Stimulated activated CD4-positive, alpha-beta T cell treated with anti-CD3 and anti-CD28 coated beads, Interleukin-2, amount 100 ng/mL, for 24 hours (primary cell): Measurements from ENCODE around the gene COX8A.
"Not testable (repeated sequence)": the region's sequence is repeated elsewhere in the genome, so short reads cannot be mapped to it uniquely, and the experiment has no call there.

Experiments
- DNase-seq, 2 donors: peaks; one replicate each; pipeline ENCODE4 v3.0.0-alpha.2; 2020

Gene COX8A, protein sequence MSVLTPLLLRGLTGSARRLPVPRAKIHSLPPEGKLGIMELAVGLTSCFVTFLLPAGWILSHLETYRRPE

DNA sequence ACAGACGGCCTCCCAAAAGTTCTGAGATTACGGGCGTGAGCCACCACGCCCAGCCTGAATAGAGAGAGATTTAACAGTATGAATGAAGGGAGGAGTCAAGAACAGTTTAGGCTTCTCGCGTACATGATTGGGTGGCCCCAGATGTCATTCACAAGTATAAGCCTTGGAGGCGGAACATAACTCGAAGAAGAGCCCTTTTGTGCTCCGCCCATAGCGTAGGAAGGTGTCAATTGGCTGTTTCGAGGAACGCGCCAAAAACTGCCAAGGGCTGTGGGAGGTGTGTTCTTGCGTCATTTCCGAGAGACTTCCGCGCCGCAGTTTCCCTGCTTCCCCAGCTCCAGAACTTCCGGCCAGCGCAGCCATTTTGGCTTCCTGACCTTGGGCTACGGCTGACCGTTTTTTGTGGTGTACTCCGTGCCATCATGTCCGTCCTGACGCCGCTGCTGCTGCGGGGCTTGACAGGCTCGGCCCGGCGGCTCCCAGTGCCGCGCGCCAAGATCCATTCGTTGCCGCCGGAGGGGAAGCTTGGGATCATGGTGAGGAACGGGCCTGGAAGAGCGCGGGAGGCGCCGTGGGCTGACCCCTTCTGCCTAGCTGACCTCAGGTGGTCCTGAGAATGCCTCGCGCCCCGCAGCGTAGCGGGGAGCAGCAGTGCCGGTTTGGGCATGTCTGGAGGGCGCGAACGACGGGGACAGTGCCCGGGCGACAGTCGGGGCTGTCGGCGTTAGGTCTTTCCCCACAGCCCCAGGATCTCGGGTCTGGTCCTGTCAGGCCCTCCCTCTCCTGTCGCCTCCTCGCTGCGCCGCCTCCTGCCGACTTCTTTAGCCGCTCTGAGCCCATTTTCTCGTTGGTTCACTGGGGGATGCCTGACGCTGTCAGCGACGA is at the start of gene COX8A:
Gene COX8A, plus strand, starts transcription at position 362 of the 885 bp plus-strand sequence. Its CDS starts 61 bp downstream, at position 423.
- DNase-seq, result peak; percentile 92 to 95

DNA sequence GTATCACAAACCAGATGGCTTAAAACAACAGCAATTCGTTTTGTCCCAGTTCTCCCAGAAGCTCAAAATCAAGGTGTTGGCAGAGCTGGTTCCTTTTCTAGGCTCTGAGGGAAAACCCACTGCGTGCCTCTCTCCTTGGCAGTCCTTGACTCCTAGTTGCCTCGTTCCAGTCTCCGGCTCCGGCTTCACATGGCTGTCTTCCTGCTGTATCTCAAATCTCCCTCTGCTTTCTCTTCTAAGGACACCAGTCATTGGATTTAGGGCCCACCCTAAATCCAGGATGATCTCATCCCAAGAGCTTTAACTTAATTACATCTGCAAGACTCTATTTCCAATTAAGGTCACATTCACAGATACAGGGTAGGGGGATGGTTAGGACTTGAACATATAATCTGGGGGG is 44.8 kb upstream of the COX8A start:
- no peak for DNase-seq

DNA sequence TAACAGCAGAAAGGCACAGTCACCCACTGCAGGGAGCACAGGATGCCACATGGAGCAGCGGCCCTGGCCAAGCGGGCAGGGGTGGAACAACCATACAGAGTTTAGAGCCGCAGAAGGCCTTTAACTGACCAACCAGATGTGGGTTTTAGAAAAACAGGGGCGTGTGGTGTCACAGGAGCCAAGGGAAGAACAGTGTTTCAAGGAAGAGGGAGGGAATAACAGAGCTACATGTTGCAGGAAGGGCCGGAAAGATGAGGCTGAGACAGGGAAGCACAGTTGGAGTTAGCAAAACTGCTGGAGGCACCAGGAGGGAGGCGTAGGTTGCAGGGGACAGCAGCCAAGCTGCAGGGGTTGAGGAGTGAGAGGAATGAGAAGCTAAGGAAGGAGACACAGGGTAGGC is 43.4 kb upstream of the COX8A start:
- no peak for DNase-seq

DNA sequence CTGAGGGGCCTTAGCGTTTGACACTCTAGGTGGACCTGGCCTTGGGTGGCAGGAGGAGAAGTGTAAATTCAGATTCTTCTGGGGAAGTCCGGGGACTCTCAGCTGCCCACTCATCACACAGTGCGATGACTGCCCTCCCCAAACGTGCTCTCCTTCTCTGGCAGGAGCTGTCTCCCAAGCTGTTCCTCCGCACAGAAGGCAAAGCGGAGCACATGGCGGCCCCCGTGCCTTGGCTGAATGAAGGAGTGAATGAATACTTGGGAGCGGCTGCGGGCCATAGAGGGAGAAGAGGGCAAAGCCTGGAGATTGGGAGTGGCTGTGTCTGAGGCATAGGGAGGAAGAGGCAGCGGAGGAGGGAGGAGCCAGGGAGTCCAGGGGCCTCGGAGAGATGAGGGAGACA is 42.5 kb upstream of the COX8A start:
- no peak for DNase-seq

DNA sequence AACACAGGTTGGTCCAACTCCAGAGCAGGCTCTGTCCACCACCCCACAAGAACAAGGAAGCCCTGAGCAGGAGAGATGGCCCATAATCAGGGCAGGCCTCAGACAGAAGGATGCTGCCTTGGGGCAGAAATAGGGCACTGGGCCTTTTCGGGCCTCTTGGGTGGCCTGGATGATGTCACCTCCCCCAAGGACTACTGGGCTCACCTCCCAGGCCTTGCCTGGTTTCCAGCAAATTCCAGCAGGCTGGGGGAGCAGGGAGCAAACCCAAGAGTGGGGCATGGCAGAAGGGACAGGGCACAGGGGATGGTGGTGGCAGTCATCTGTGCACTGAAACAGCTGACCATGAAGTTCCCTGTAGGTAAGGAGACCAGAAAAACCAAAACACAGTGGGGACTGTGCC is 41.0 kb upstream of the COX8A start:
- DNase-seq, result no peak

DNA sequence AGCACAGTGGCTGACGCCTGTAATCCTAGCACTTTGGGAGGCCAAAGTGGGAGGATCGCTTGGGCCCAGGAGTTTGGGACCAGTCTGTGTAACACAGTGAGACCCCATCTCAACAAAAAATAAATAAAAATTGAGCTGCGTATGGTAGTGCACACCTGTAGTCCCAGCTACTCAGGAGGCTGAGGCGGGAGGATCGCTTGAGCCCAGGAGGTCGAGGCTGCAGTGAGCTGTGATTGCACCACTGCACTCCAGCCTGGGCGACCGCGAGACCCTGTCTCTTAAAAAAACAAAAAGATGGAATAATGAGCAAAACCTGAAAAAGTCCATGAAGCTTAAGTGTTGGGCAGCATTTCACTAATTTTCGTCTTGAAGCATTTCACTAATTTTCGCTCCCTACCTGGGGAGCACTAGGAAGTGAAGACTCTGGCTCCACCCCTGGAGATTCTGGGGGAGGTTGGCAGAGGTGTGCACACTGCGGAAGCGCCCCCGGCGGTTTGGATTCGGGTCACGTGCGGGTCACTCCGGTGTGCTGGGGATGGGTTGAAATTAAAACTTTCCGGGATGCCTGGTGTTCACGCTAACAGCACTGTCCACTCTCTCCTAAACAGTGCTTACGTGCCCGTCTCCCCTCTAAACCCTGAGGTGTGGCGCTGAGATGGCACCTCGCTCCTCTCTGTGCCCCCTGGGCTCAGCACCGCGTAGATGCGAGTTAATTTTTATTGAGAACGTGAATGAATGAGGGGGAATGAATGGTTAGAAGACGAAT is 36.5 kb upstream of the COX8A start:
- DNase-seq, result peak in 1 of 2 donors; percentile 44

DNA sequence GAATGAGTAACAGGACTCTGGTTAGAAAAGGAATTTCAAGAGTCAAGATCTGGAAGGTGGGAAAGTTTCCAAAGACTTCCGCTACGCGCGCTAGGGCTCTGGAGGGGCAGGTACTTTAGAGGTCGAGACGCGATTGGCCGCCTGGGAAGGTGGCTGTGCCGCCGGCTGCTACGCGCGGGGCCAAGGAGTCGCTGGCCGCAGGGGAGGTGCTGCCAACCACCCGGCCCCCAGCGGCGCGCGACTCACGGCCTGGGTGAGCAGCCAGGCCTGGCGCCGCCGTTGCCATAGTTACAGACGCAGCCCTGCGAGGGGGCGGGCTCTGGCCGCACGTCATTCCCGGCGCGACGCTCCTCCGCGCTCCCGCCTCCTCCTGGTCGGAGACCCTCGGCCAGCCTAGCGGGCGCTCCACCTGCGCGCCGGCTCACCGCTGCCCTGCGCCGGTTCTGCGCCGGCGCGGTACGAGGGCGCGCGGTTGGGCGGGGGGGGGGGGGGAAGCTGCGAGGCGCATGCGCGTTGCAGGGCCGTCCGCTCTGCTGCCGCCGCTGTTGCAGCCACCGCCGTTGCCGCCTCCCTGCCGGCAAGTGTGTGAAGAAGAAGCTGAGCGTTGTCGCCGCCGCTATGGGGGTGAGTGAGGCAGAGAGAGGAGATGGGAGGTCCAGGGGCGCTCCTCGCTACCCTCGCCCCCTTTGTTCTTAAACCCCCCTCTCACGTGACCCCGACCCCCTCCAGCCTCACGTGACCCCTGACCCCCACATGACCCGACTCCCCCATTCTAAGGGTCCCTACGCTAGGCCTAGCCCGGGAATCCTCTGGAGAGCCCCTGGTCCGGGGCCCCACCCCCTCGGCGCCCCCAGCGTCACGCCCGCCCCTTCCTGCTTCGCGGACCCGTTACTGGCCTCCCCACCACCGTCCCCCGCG is 35.7 kb upstream of the COX8A start, which contains the start of gene NAA40:
Gene NAA40, plus strand, starts transcription at position 524 of the 918 bp plus-strand sequence. Its CDS starts 95 bp downstream, at position 619.
- DNase-seq, result peak; percentile 92 to 95

DNA sequence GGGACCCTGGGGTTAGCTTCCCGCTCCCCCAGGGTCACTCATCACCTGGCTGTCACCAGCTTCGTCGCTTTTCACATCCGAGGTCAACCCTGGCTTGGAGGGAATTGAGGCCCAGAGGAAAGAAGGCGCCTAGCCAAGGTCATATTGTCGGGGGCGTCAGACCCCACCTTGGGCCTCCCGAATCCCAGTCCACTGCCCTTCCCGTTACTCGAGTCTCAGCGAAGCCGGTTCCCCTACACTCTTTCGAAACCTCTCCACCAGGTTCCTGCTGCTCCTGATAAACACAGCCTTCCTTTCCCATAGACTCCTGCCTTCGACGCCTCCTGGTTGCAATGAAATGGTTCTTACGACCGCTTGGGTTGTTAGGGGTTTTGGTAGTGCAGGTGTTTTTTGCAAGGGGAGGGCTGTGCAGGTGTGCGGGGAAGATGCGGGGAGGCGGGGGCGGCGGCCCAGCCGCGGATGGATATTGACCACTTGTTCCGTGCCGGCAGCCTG is 35.0 kb upstream of the COX8A start:
- DNase-seq, result no peak

DNA sequence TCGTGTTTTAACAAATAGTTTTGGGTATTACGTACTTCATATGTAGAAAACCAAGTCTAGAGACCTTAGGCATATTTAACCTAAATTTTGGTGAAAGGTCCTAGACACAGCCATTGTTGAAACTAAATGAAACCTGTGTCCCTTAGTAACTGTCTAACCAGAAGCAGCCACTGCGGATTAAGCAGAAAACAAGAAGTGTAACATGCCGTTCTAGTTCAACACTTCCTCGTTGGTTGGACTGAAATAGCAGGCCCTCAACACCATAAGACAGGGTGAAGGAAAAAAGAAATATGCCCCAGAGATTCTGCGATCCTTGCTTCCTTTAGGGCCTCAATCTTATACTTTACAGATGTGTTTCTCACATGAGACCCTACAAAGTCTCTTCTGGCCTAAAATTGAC is 33.6 kb upstream of the COX8A start:
- DNase-seq, result no peak

DNA sequence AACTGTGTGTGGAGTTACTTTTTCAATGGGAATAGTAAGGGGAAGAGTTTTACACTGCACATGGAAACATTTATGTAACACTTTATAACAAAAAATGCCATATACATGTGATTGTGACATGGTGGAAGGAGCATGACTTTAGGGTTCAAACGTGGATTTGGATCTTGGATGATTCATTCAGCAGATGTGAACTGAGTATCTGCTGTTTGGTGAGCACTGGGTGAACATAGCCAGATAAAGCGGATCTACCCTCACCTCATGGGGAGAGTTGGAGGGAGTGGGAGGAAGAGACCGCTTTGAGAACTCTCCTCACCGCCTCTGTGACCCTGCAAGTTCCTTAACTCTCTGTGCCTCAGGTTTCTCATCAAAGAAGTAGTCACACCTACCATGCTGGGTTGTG is 32.5 kb upstream of the COX8A start:
- no peak for DNase-seq

DNA sequence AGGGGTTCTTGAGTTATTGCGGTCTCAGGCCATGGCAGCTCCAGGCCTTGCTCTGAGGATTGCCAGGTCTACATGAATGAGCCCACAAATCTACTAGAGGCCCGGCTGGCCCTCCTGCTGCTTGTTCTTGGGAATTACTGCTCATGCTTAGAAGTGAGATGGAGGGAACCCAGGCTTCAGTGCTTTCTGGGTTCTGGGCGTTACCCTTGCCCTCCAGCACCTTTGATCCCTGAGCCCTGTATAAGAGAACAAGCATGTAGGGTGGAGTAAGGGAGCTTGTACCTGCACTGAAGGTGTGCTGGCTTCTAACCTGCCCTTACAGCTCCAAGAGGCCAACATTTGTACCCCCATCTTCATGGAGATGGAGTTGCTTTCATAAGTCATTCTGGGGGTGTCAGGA is 31.6 kb upstream of the COX8A start:
- DNase-seq, result no peak

DNA sequence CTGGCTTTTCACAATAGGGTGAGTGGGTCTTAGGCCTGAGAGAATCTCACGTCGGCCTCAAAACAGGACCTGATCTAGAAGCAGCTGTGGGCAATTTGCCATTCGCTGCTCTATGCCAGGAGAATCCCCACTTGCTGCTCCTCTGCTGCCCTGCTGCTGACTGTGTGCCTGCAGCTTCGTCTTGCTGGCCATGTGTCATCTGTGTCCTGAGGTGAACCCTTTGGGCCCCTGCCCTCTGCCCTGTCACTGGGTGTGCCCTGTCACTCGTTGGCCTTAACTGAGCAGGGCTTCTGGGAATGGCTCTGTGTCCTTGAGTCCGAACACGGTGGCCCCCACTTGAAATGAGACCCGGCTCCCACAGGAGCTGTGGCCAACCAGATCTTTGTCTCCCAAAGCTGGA is 29.4 kb upstream of the COX8A start:
- DNase-seq, result no peak

DNA sequence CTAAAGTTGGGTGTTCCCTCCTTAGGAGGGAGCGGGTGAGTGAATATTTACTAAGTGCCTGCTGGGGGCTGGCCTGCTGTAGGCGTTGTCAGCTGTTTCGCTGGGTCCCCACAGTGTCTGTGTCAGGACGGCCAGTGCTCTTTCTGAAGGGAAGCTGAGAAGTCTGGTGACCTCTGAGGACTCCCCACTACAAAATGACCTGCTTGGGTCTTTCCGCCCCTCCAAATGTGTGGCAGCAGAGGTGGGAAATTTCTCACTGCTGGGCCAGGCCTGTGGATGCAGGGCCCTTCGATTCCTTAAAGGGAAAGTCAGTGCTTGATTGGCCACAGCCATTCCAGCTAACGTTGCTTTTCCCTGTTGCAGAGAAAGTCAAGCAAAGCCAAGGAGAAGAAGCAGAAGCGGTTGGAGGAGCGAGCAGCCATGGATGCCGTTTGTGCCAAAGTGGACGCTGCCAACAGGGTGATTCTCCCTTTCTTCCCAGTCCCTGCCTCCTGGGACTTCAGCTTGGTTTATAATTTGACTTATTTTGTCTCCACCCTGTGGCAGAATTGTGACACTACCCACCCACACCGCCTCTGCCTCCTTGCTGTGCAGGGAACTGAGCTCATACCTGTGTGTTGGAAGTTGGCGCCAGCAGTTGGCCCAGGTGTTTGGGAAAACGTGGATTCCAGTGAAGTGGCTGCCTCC is 28.8 kb upstream of the COX8A start:
- peak; percentile 52 to 56 for DNase-seq

DNA sequence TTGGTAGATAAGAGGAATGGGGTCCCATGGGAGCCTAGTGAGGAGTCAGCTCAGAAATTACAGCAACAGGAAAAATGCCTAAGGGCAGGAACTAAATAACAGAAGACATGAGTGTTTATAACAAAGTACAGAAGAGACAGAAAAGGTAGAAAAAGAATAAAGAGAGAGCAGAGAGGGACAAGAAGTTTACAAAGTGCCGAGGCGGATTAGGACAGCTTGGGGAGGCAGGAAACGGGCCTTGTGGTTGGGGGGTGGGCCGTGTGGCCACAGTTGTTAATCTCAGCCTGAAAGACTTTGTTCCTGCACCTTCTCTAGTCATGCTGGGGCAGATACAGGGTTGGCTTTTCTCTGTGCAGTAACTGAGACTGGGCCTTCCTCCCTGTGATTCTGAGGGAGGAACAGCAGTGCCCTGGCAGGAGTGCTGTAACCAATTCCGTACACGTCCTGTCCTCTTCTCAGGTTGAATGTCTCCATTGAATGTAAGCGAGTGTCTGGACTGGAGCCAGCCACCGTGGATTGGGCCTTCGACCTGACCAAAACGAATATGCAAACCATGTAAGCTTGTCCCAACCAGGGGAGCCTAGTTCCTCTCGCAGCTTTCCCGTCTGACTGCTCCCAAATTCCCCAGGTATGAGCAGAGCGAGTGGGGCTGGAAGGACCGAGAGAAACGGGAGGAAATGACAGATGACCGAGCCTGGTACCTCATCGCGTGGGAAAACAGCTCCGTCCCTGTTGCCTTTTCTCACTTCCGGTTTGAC is 22.5 kb upstream of the COX8A start:
- DNase-seq, result peak in 1 of 2 donors; percentile 27

DNA sequence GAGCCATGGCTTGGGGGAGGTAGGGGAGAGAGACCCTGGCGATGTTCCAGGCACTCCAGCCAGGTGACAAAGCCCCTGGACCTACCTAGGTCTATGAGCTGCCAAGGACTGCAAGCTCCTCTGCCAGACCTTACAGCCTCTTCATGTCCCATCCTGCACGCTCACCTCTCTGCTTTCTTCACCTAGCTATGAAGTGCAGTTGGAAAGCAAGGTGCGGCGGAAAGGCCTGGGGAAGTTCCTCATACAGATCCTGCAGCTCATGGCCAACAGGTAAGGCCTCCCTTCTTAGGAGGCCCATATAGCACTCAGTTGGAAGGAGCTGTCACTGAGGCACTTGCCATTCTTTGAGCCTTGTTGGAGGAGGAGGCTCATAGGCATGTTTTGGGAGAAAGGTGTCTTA is 21.9 kb upstream of the COX8A start:
- DNase-seq, result no peak

DNA sequence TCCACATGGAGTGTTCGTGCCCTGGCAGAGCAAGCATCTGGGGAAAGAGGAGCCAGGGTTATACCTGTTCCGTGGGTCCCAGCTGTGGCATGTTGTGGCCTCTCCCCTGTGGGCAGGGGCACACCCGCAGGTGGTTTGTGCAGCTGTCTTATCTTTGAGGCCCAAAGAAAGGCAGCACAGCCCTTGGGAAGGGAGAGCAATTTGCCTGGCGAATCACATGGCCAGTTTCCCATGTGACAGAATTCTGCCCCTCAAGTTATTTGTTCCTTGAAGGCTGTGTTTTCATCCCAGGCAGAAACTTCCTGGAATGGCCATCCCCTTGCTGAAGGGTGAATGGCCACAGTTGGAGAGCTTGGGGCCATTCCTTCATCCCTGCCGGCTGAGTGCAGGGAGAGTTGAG is 16.4 kb upstream of the COX8A start:
- no peak for DNase-seq

DNA sequence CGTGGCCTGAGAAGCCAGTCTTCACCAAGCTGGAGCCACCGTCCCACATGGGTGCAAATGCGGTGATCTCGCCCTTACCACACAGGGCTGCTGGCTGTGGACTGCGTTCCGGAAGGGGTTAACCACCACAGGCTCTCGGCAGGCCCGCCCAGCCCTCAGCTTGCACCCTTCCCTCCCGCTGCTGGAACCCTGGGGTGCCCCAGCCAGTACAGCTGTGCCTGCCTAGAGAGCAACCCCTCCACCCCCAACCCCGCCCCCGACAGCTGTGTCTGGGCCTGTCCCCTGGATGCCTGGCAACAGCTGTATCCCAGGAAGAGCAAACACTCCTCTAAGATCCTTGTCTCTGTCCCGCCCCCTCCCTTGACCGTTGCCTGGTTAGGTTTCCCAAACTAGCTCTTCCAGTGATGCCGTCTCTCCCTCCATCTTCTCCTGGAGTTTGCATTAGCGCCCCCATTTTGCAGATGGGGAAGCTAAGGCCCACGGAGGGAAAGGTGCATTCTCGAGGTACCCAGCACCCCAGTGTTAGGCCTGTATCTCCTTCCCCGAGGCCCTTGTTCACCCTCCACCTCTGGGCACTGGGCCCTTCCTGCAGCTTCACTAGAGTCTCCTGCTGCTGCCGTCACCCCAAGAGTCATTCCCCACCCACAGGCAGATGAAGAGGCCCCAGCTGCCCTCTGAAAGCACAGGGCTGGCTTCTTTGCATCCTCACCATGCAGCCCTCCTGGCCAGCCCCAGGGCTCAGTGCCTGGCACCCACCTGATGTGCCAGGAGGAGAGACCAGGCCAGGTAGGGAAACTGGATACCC is 12.6 kb upstream of the COX8A start:
- peak in 1 of 2 donors; percentile 11 for DNase-seq

DNA sequence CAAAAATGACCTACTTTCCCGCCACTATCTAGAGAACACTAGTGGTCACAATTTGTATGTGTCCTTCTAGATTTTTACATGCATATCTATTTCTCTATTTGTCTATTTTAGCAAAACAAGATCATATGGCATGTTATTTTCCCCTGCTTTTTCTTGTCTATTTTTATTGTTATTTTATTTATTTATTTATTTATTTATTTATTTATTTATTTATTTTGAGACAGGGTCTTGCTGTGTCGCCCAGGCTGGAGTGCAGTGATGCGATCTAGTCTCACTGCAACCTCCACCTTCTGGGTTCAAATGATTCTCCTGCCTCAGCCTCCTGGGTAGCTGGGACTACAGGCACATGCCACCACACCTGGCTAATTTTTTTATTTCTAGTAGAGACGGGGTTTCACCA is 10.5 kb upstream of the COX8A start:
- not testable (repeated sequence) for DNase-seq

DNA sequence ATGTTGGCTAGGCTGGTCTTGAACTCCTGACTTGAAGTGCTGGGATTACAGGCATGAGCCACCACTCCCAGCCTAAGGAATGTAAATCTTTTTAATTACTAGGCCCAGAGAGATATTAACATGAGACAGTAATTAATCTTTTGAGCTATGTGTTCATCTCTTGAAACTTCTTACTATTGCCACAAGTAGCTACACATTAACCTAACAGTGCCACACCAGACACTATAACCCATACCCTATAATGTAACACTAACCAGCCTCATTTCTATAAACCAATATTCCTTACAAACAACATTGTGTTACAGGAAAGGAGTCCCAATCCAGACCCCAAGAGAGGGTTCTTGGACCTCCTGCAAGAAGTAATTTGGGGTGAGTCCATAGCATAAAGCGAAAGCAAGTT is 8.0 kb upstream of the COX8A start:
- no peak for DNase-seq

DNA sequence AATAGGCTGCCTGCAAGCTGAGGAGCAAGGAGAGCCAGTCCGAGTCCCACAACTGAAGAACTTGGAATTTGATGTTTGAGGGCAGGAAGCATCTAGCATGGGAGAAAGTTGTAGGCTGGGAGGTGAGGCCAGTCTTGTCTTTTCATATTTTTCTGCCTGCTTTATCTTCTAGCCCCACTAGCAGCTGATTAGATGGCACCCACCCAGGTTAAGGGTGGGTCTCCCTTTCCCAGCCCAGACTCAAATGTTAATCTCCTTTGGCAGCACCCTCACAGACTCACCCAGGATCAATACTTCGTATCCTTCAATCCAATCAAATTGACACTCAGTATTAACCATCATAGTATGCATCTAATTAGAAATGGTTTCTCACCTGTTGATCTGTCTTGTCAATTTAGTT is 5.0 kb upstream of the COX8A start:
- DNase-seq, result no peak
